B cell (primary cell): ENCODE results near the gene KCNK4.

Source experiments
- EZH2 ChIP-seq: IDR thresholded peaks from 2 replicates; pipeline ENCODE4 v1.6.1; 2012; ENCODE audit warnings: borderline replicate concordance, low read depth, mild to moderate bottlenecking, moderate library complexity, low read length; ENCODE audit not compliant: insufficient read depth, poor library complexity, severe bottlenecking
- TF ChIP-seq, protein P1 (sequence below): fragments of 200-600 bp; IDR thresholded peaks from one replicate; pipeline ENCODE4 v1.8.0; 2022; ENCODE audit warnings: antibody characterized with exemption, mild to moderate bottlenecking

DNA sequence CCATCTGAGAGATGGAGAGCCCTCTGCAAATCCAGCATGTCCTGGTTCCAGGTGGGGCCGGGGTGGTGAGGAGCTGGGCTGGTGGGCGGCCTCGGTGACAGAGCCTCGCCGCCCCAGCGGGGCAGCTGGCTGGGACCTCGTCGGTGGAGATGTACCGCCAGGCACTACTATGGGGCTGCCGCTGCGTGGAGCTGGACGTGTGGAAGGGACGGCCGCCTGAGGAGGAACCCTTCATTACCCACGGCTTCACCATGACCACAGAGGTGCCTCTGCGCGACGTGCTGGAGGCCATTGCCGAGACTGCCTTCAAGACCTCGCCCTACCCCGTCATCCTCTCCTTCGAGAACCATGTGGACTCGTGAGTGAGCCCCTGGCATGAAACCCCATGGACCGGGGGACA, 32.7 kb upstream of the KCNK4 start:
- TF ChIP-seq, protein P1, sequence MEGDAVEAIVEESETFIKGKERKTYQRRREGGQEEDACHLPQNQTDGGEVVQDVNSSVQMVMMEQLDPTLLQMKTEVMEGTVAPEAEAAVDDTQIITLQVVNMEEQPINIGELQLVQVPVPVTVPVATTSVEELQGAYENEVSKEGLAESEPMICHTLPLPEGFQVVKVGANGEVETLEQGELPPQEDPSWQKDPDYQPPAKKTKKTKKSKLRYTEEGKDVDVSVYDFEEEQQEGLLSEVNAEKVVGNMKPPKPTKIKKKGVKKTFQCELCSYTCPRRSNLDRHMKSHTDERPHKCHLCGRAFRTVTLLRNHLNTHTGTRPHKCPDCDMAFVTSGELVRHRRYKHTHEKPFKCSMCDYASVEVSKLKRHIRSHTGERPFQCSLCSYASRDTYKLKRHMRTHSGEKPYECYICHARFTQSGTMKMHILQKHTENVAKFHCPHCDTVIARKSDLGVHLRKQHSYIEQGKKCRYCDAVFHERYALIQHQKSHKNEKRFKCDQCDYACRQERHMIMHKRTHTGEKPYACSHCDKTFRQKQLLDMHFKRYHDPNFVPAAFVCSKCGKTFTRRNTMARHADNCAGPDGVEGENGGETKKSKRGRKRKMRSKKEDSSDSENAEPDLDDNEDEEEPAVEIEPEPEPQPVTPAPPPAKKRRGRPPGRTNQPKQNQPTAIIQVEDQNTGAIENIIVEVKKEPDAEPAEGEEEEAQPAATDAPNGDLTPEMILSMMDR = no peak
- no peak for TF ChIP-seq EZH2
